Activated T-cell treated with anti-CD3 and anti-CD28 coated beads, Interleukin-2, amount 50 U/mL, for 4 hours (primary cell): ENCODE measurements around the gene MED15. TPM values are rescaled to one million over a fixed set of nuclear protein-coding genes. Genes with fewer than 3 reads are reported as not detected.
"Not testable (repeated sequence)": the region's sequence is repeated elsewhere in the genome, so short reads cannot be mapped to it uniquely, and the experiment has no call there.

Experiments used
- ATAC-seq, 2 donors: fragments of 200-7000 bp; cut with Tn5 transposase; one replicate each; pipeline ENCODE4 v1.10.0; 2021
- DNase-seq: peaks from one replicate; pipeline ENCODE4 v3.0.0-alpha.2; 2020
- H3K27me3 Mint-ChIP-seq: one replicate; pipeline ENCODE4 v1.8.0; 2021; ENCODE audit warnings: low read depth, mixed read lengths
- H3K36me3 Mint-ChIP-seq: one replicate; pipeline ENCODE4 v1.8.0; 2022; ENCODE audit warnings: mixed read lengths; ENCODE audit not compliant: insufficient read depth
- H3K4me1 Mint-ChIP-seq: one replicate; pipeline ENCODE4 v1.8.0; 2021; ENCODE audit warnings: low read depth, mixed read lengths
- H3K4me3 Mint-ChIP-seq: one replicate; pipeline ENCODE4 v1.8.0; 2021; ENCODE audit warnings: mild to moderate bottlenecking, moderate library complexity, mixed read lengths
- H3K9me3 Mint-ChIP-seq: one replicate; pipeline ENCODE4 v1.8.0; 2021; ENCODE audit warnings: mixed read lengths
- total RNA-seq, 3 donors: library from RNA; stranded (reverse); gene quantifications; one replicate each; pipeline ENCODE4 v1.2.1, GENCODE V29; 2021

MED15 gene
- total RNA-seq, 3 donors from 2014 or later: 83.2 to 90.5 (median 84.0) TPM

- DNase-seq: no peak
- peak; percentile 19 to 23 for ATAC-seq
Observed at GRCh38 chr22:20494978-20495860, 12.2 kb upstream of the MED15 start, which contains the start of gene KLHL22. TSS of gene KLHL22 (minus strand) at chr22:20495795. CDS start at chr22:20489211, 6,584 bp downstream.

GRCh38 chr22:20495861-20496681 is 11.3 kb upstream of the MED15 start:
- Mint-ChIP-seq H3K4me1 (peaks cover 38% of the 10 kb centered on the region), H3K27me3 (no peaks in the 10 kb centered on the region), H3K36me3 (peaks cover 3% of the 10 kb centered on the region), H3K9me3 (no peaks in the 10 kb centered on the region), H3K4me3 (peak overlapping the region; percentile 86)
- peak; percentile 90 for DNase-seq
- ATAC-seq: peak; percentile 92 to 93

More at GRCh38 chr22:20494978-20495860, 12.2 kb upstream of the MED15 start, which contains the start of gene KLHL22:
- H3K27me3 Mint-ChIP-seq: no peaks in the 10 kb centered on the region
- H3K9me3 Mint-ChIP-seq: no peaks in the 10 kb centered on the region
- peaks cover under 1% of the 10 kb centered on the region for H3K36me3 Mint-ChIP-seq
- H3K4me3 Mint-ChIP-seq: peak within 1 kb of the TSS; percentile 86
- H3K4me1 Mint-ChIP-seq: peaks cover 46% of the 10 kb centered on the region

- no peaks in the 10 kb centered on the region for H3K9me3 Mint-ChIP-seq
- H3K4me3 Mint-ChIP-seq: no peak overlapping the region
- H3K4me1 Mint-ChIP-seq: peaks cover 26% of the 10 kb centered on the region
- peaks cover 5% of the 10 kb centered on the region for H3K36me3 Mint-ChIP-seq
- ATAC-seq (no peak), DNase-seq (no peak)
- H3K27me3 Mint-ChIP-seq: no peaks in the 10 kb centered on the region
Observed at GRCh38 chr22:20497426-20497825, 10.0 kb upstream of the MED15 start.

- H3K4me3 Mint-ChIP-seq: no peak overlapping the region
Observed at GRCh38 chr22:20498913-20499312, 8.5 kb upstream of the MED15 start.

GRCh38 chr22:20499769-20500168 is 7.6 kb upstream of the MED15 start:
- Mint-ChIP-seq H3K27me3 (no peaks in the 10 kb centered on the region), H3K9me3 (no peaks in the 10 kb centered on the region)
- DNase-seq: no peak

More at GRCh38 chr22:20498913-20499312, 8.5 kb upstream of the MED15 start:
- Mint-ChIP-seq H3K36me3 (peaks cover 5% of the 10 kb centered on the region), H3K27me3 (no peaks in the 10 kb centered on the region), H3K9me3 (no peaks in the 10 kb centered on the region), H3K4me1 (peaks cover 15% of the 10 kb centered on the region)
- ATAC-seq (no peak), DNase-seq (no peak)

GRCh38 chr22:20503816-20504215 is 3.6 kb upstream of the MED15 start:
- H3K4me1 Mint-ChIP-seq: peaks cover 18% of the 10 kb centered on the region
- no peak overlapping the region for H3K4me3 Mint-ChIP-seq
- H3K9me3 Mint-ChIP-seq: no peaks in the 10 kb centered on the region
- no peak for DNase-seq
- peaks cover 5% of the 10 kb centered on the region for H3K36me3 Mint-ChIP-seq
- no peak for ATAC-seq
- no peaks in the 10 kb centered on the region for H3K27me3 Mint-ChIP-seq

More at GRCh38 chr22:20499769-20500168, 7.6 kb upstream of the MED15 start:
- Mint-ChIP-seq H3K36me3 (peaks cover 5% of the 10 kb centered on the region), H3K4me1 (peaks cover 8% of the 10 kb centered on the region), H3K4me3 (no peak overlapping the region)
- ATAC-seq: no peak

- H3K27me3 Mint-ChIP-seq, DNase-seq, H3K36me3 Mint-ChIP-seq, H3K9me3 Mint-ChIP-seq, ATAC-seq, H3K4me3 Mint-ChIP-seq: not testable (repeated sequence)
- peaks cover 24% of the 10 kb centered on the region for H3K4me1 Mint-ChIP-seq
Observed at GRCh38 chr22:20504293-20504922, 3.0 kb upstream of the MED15 start.

GRCh38 chr22:20506543-20507252 is 712 bp upstream of the MED15 start:
- Mint-ChIP-seq H3K27me3 (no peaks in the 10 kb centered on the region), H3K9me3 (no peaks in the 10 kb centered on the region), H3K4me3 (peak overlapping the region; percentile 97), H3K36me3 (peaks cover 7% of the 10 kb centered on the region), H3K4me1 (peaks cover 47% of the 10 kb centered on the region)
- DNase-seq (no peak), ATAC-seq (no peak)

- ATAC-seq, H3K9me3 Mint-ChIP-seq, DNase-seq, H3K27me3 Mint-ChIP-seq: not testable (repeated sequence)
- Mint-ChIP-seq H3K4me3 (peak overlapping the region; percentile 97), H3K36me3 (peaks cover 11% of the 10 kb centered on the region), H3K4me1 (peaks cover 55% of the 10 kb centered on the region)
Observed at GRCh38 chr22:20508067-20508755, 801 bp downstream of the MED15 start.

- DNase-seq: no peak
- Mint-ChIP-seq H3K9me3 (no peaks in the 10 kb centered on the region), H3K4me3 (peak overlapping the region; percentile 97), H3K36me3 (peaks cover 11% of the 10 kb centered on the region), H3K4me1 (peaks cover 61% of the 10 kb centered on the region), H3K27me3 (no peaks in the 10 kb centered on the region)
- no peak for ATAC-seq
Observed at GRCh38 chr22:20508815-20509271, 1.4 kb downstream of the MED15 start.

- H3K4me1 Mint-ChIP-seq: peaks cover 67% of the 10 kb centered on the region
- ATAC-seq: peak; percentile 41 to 44
- peak overlapping the region; percentile 97 for H3K4me3 Mint-ChIP-seq
- no peaks in the 10 kb centered on the region for H3K27me3 Mint-ChIP-seq
- no peaks in the 10 kb centered on the region for H3K9me3 Mint-ChIP-seq
- DNase-seq: peak; percentile 54
- peaks cover 16% of the 10 kb centered on the region for H3K36me3 Mint-ChIP-seq
Observed at GRCh38 chr22:20509344-20510047, 2.1 kb downstream of the MED15 start.

- no peak for ATAC-seq
- H3K9me3 Mint-ChIP-seq: no peaks in the 10 kb centered on the region
- peaks cover 76% of the 10 kb centered on the region for H3K4me1 Mint-ChIP-seq
Observed at GRCh38 chr22:20510811-20511577, 3.6 kb downstream of the MED15 start.

More at GRCh38 chr22:20510811-20511577, 3.6 kb downstream of the MED15 start:
- Mint-ChIP-seq H3K36me3 (peaks cover 21% of the 10 kb centered on the region), H3K27me3 (no peaks in the 10 kb centered on the region), H3K4me3 (peak overlapping the region; percentile 43)
- DNase-seq: no peak
